CD4-positive, CD25-positive, alpha-beta regulatory T cell (primary cell): ENCODE data around the gene GJA3. TPM values are rescaled to one million over a fixed set of nuclear protein-coding genes. Genes with fewer than 3 reads are reported as not detected.
A peak's percentile ranks its signal among the peaks of the same experiment; 100 is the strongest.

ENCODE experiments used
- ATAC-seq, 2 donors: fragments of 150-1000 bp; cut with Tn5 transposase; one replicate each; pipeline ENCODE4 v1.10.0; 2021; ENCODE audit warnings: low read depth in 2 of 2, moderate number of reproducible peaks in 2 of 2, moderate library complexity in 1 of 2
- DNase-seq, 3 donors: peaks; one replicate each; pipeline versions ENCODE4 v3.0.0 to v3.0.0-alpha.2; 2012 to 2022; ENCODE audit warnings: mixed read lengths in 1 of 3
- H3K27ac ChIP-seq: one replicate; pipeline ENCODE4 v1.7.0; 2013; ENCODE audit warnings: mild to moderate bottlenecking, low read length; ENCODE audit not compliant: insufficient read depth, poor library complexity, severe bottlenecking
- H3K27me3 ChIP-seq: one replicate; pipeline ENCODE4 v1.7.0; 2013; ENCODE audit warnings: low read length; ENCODE audit not compliant: control insufficient read depth, insufficient read depth
- H3K36me3 ChIP-seq: one replicate; pipeline ENCODE4 v1.7.0; 2013; ENCODE audit warnings: mild to moderate bottlenecking, low read length, moderate library complexity; ENCODE audit not compliant: control insufficient read depth, insufficient read depth
- H3K4me1 ChIP-seq: 2 replicates; pipeline ENCODE4 v1.7.0; 2013; ENCODE audit warnings: mild to moderate bottlenecking, low read length; ENCODE audit not compliant: insufficient read depth, control insufficient read depth, poor library complexity, severe bottlenecking
- H3K4me3 ChIP-seq: one replicate; pipeline ENCODE4 v1.7.0; 2013; ENCODE audit warnings: low read depth, mild to moderate bottlenecking, low read length, moderate library complexity
- H3K9me3 ChIP-seq, 2 experiments: 1 replicate in 1 of 2; 2 replicates in 1 of 2; pipeline ENCODE4 v1.7.0; 2013; ENCODE audit warnings: low read length in 2 of 2, mild to moderate bottlenecking in 1 of 2, moderate library complexity in 1 of 2; ENCODE audit not compliant: control insufficient read depth in 2 of 2
- H3K27ac Mint-ChIP-seq, 3 donors: one replicate each; pipeline ENCODE4 v1.8.0; 2020 to 2022; ENCODE audit warnings: mild to moderate bottlenecking in 3 of 3, mixed read lengths in 3 of 3, moderate library complexity in 2 of 3
- H3K27me3 Mint-ChIP-seq: one replicate; pipeline ENCODE4 v1.8.0; 2022; ENCODE audit warnings: mild to moderate bottlenecking, mixed read lengths
- H3K36me3 Mint-ChIP-seq: one replicate; pipeline ENCODE4 v1.8.0; 2020; ENCODE audit warnings: mixed read lengths
- H3K4me1 Mint-ChIP-seq, 4 donors: one replicate each; pipeline ENCODE4 v1.8.0; 2020 to 2022; ENCODE audit warnings: mixed read lengths in 4 of 4, mild to moderate bottlenecking in 1 of 4
- H3K4me3 Mint-ChIP-seq, 4 donors: one replicate each; pipeline ENCODE4 v1.8.0; 2020 to 2022; ENCODE audit warnings: mild to moderate bottlenecking in 4 of 4, mixed read lengths in 4 of 4, moderate library complexity in 3 of 4
- H3K9me3 Mint-ChIP-seq, 7 donors: one replicate each; pipeline ENCODE4 v1.8.0; 2020 to 2022; ENCODE audit warnings: mixed read lengths in 7 of 7, mild to moderate bottlenecking in 3 of 7, moderate library complexity in 2 of 7
- polyA plus RNA-seq, 4 donors: library from polyadenylated mRNA; unstranded; fragments of 300-500 nt; fragmentation: Illumina TruSeq; gene quantifications; one replicate each; pipeline ENCODE4 v1.2.3, GENCODE V29; 2021
- total RNA-seq: library from RNA; stranded (reverse); gene quantifications from one replicate; pipeline ENCODE4 v1.2.3, GENCODE V29; 2022

Gene GJA3
- total and polyA plus RNA-seq, 5 donors from 2014 or later = 0.06 TPM; not detected in 4

DNA sequence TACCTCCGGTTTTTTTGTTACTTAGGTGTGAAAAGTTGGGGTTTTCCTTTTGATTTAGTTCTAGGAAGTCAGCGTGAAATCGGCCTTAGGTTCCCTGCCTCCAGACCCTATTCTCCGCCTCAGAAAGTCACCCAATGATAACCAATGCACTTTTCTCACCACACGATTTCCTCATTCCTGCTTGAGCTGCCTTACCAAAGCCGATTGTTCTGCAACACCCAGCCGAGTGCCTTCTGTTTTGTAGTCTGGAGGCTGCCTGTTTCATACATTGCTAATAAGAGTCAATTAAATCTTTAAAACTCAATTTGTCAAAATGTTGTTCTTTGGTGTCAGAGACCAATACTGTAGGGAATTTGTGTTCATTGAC is 39.7 kb downstream of the GJA3 start:
- H3K36me3 ChIP-seq = no peaks in the 10 kb centered on the region
- H3K4me1 ChIP-seq = peaks cover 13% of the 10 kb centered on the region
- no peak for ATAC-seq
- no peaks in the 10 kb centered on the region for H3K36me3 Mint-ChIP-seq
- H3K4me3 ChIP-seq = peak overlapping the region; percentile 31
- DNase-seq = peak in 1 of 3 donors; percentile 15
- peaks cover 26% of the 10 kb centered on the region for H3K27me3 Mint-ChIP-seq
- peak overlapping the region; percentile 87 to 96 (median 90) for H3K4me3 Mint-ChIP-seq
- H3K9me3 Mint-ChIP-seq = peaks cover 0 to 5% (median 0%) of the 10 kb centered on the region in 7 donors
- peaks cover 0 to 28% (median 16%) of the 10 kb centered on the region in 4 donors for H3K4me1 Mint-ChIP-seq
- H3K27me3 ChIP-seq = peaks cover 14% of the 10 kb centered on the region
- no peaks in the 10 kb centered on the region for H3K9me3 ChIP-seq
- H3K27ac ChIP-seq = peak overlapping the region; percentile 5
- H3K27ac Mint-ChIP-seq = peak overlapping the region in 2 of 3 donors; percentile 55 to 92

DNA sequence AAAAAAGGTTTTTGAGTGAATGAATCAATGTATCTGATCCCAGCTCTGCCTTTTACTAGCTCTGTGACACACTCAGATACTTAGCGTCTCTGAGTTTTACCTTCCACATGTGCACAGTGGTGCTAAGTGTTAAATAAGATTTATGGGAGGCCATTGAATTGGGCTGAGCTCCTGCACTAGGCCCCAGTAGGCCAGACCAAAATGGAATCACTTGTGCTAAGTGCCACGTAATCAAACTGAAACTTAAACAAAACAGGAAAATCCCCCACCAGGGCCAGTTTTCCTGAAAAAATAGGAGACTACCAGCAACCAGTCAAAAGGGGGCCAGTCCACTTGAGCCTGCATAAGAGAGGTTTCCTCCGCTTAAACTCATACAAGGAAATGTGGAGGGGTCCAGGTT is 40.9 kb downstream of the GJA3 start:
- H3K9me3 Mint-ChIP-seq = peaks cover 0 to 4% (median 0%) of the 10 kb centered on the region in 7 donors
- H3K27ac Mint-ChIP-seq = peak overlapping the region in 2 of 3 donors; percentile 88 to 92
- DNase-seq = no peak

DNA sequence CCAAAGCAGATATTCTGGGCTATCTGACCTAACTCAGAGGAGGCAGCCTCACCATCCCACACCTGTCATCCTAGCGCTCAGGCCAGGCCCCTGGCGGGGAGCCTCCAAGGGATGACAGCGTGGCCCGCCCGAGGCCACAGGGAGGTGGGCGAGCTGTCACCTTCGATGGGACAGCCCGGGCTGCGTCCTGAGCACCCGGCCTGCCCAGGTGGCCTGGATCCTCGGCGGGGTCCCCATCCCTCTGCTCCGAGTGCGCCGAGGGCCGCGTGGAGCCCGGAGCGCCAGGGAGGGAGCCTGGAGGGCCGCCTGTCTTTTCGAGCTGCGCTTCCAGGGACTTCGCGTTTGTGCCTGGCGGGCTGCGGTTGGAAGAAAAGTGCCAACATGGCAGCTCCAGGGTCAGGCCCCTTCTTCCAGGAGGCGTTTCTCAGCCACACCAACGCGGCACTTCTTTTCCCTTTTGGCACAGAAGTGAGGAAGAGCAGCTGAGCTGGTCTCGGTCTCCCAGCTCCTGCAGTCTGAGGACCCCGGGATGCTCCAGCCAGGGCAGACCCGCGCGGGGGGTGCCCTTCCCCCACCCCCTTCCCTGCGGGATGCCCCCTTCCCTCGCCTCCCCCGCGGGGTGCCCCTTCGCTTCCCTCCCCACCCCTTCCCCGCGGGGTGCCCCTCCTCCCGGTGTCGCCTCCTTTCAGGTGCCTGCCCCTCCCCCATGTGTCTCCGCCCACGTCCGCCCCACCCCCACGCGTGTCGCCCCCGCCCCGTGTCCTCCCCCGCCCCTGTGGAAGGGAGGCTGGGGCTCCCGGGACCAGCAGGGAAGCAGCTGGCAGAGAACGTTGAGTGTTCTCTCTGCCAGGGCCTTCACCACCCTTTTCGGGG is 42.3 kb downstream of the GJA3 start:
- DNase-seq = peak; percentile 8 to 47 (median 28)
- peak in 1 of 2 donors; percentile 23 for ATAC-seq
- Mint-ChIP-seq H3K27me3 (peaks cover 9% of the 10 kb centered on the region), H3K27ac (peak overlapping the region in 2 of 3 donors; percentile 88 to 92), H3K9me3 (peaks cover 0 to 4% (median 0%) of the 10 kb centered on the region in 7 donors), H3K36me3 (no peaks in the 10 kb centered on the region), H3K4me1 (peaks cover 0 to 22% (median 16%) of the 10 kb centered on the region in 4 donors), H3K4me3 (peak overlapping the region; percentile 87 to 96 (median 90))
- Histone ChIP-seq H3K4me1 (peaks cover 13% of the 10 kb centered on the region), H3K27me3 (no peaks in the 10 kb centered on the region), H3K4me3 (peak overlapping the region; percentile 51), H3K27ac (peak overlapping the region; percentile 71), H3K9me3 (no peaks in the 10 kb centered on the region), H3K36me3 (no peaks in the 10 kb centered on the region)

More for the DNA sequence above, 40.9 kb downstream of the GJA3 start:
- H3K36me3 Mint-ChIP-seq = no peaks in the 10 kb centered on the region
- Histone ChIP-seq H3K4me1 (peaks cover 13% of the 10 kb centered on the region), H3K4me3 (peak overlapping the region; percentile 58), H3K36me3 (no peaks in the 10 kb centered on the region), H3K27ac (peak overlapping the region; percentile 71), H3K9me3 (no peaks in the 10 kb centered on the region), H3K27me3 (peaks cover 3% of the 10 kb centered on the region)
- peaks cover 0 to 22% (median 16%) of the 10 kb centered on the region in 4 donors for H3K4me1 Mint-ChIP-seq
- peak overlapping the region; percentile 87 to 96 (median 90) for H3K4me3 Mint-ChIP-seq
- no peak for ATAC-seq
- H3K27me3 Mint-ChIP-seq = peaks cover 17% of the 10 kb centered on the region

DNA sequence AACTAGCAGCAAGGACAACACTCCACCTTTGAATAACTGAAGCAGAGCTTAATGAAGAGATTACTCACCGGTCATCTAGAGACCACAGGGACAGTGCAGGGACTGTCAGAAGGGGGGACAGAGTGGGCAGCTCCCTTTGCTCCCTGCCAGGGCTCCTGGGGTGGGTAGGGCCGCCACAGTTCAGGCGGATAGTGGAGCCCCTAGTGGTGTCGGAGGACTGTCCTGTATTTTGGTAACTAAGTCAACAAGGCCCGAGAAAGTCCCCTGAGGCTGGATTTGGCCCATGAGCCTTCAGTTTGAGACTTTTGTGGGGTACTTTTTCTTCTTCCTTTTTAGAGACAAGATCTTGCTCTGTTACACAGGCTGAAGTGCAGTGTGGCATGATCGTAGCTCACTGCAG is 44.6 kb downstream of the GJA3 start:
- Mint-ChIP-seq H3K9me3 (peaks cover 0 to 5% (median 0%) of the 10 kb centered on the region in 7 donors), H3K4me3 (peak overlapping the region in 3 of 4 donors; percentile 39 to 73 (median 43)), H3K27ac (no peak overlapping the region), H3K4me1 (peaks cover 0 to 20% (median 14%) of the 10 kb centered on the region in 4 donors), H3K27me3 (peaks cover 6% of the 10 kb centered on the region), H3K36me3 (no peaks in the 10 kb centered on the region)
- Histone ChIP-seq H3K4me1 (peaks cover 13% of the 10 kb centered on the region), H3K4me3 (no peak overlapping the region), H3K27me3 (no peaks in the 10 kb centered on the region), H3K9me3 (no peaks in the 10 kb centered on the region), H3K27ac (no peak overlapping the region), H3K36me3 (no peaks in the 10 kb centered on the region)
- ATAC-seq = no peak
- DNase-seq = no peak

DNA sequence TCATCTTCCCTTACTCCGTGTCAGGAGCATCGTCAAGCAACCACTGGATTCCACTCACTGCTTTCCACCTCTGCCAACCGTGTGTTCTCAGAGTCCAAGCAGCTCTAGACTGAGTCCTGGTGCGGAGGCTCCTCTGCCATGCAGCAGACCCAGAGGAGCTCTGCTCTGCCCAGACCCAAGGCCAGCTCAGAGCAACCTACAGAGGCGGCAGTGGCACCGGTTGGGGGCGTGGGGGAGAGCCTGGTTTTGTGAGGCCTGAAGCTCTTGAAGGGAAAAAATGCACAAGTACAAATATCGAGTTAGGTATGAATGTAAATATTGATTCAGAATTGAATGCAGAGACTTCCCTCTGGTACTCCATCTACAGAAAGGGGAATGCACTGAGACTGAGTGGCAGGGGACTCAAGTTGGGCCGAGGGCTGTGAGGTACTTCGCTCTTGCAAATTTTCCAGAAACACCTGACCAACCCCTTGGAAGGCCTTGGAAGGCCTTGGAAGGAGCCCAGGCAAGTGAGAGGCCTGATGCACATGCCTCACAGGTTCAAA is 46.7 kb downstream of the GJA3 start:
- H3K9me3 ChIP-seq = no peaks in the 10 kb centered on the region
- H3K4me3 Mint-ChIP-seq = no peak overlapping the region
- DNase-seq = no peak
- ATAC-seq = no peak
- H3K27ac ChIP-seq = no peak overlapping the region
- peaks cover 0 to 3% (median 2%) of the 10 kb centered on the region in 4 donors for H3K4me1 Mint-ChIP-seq
- H3K36me3 ChIP-seq = no peaks in the 10 kb centered on the region
- H3K27ac Mint-ChIP-seq = peak overlapping the region in 1 of 3 donors; percentile 43
- peaks cover 7% of the 10 kb centered on the region for H3K27me3 Mint-ChIP-seq
- peaks cover 0 to 2% (median 0%) of the 10 kb centered on the region in 7 donors for H3K9me3 Mint-ChIP-seq
- no peak overlapping the region for H3K4me3 ChIP-seq
- H3K27me3 ChIP-seq = no peaks in the 10 kb centered on the region
- H3K36me3 Mint-ChIP-seq = no peaks in the 10 kb centered on the region
- peaks cover 6% of the 10 kb centered on the region for H3K4me1 ChIP-seq

DNA sequence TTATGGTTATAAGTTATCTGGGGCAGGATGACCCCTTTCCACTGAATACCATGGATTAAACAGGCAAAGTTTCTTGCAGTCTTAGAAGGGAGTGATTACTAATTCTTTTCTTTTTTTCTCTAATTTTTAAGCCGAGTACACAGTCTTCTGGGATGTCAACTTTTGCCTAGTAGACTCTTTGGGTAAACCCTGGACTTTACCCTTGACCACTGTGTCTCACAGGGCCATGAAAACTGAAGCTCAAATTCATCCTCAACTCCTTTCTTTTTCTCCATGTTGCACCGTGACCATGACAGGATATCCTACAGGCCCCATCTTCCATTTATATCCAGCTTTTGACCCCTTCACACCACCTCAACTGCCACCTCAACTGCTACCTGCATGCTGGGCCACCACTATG is 51.8 kb downstream of the GJA3 start:
- Histone ChIP-seq H3K36me3 (no peaks in the 10 kb centered on the region), H3K4me1 (no peaks in the 10 kb centered on the region), H3K4me3 (no peak overlapping the region), H3K27me3 (peaks cover 6% of the 10 kb centered on the region), H3K9me3 (no peaks in the 10 kb centered on the region), H3K27ac (no peak overlapping the region)
- Mint-ChIP-seq H3K4me3 (no peak overlapping the region), H3K4me1 (no peaks in the 10 kb centered on the region), H3K9me3 (peaks cover 0 to 2% (median 0%) of the 10 kb centered on the region in 7 donors), H3K27me3 (peaks cover 12% of the 10 kb centered on the region), H3K27ac (no peak overlapping the region), H3K36me3 (no peaks in the 10 kb centered on the region)
- ATAC-seq (no peak), DNase-seq (no peak)

DNA sequence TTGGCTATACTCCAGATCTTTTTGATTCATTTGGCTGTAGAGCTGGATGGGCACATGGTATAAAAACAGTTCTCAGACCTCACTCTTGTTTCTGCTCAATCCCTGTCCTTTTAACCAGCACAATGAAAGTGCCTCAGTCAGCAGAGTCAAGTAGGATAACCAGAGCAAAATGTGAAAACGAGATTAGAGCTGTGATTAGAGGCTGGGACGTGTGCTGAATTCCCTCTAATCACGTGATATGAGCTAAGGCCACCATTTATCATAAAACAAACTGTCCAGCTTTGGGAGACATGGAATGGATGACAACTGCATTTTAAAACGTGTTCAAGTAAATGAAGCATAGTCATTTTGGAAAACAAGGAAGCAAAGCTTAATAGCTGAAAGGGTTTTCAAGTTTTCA is 54.1 kb downstream of the GJA3 start:
- H3K27ac ChIP-seq = no peak overlapping the region
- no peaks in the 10 kb centered on the region for H3K4me1 ChIP-seq
- H3K27me3 Mint-ChIP-seq = peaks cover 26% of the 10 kb centered on the region
- no peaks in the 10 kb centered on the region for H3K9me3 Mint-ChIP-seq
- H3K9me3 ChIP-seq = no peaks in the 10 kb centered on the region
- peaks cover 0 to 5% (median 0%) of the 10 kb centered on the region in 4 donors for H3K4me1 Mint-ChIP-seq
- ATAC-seq (no peak), DNase-seq (no peak)
- no peak overlapping the region for H3K27ac Mint-ChIP-seq
- H3K27me3 ChIP-seq = peaks cover 17% of the 10 kb centered on the region
- H3K4me3 ChIP-seq = no peak overlapping the region
- H3K36me3 ChIP-seq = no peaks in the 10 kb centered on the region
- H3K36me3 Mint-ChIP-seq = no peaks in the 10 kb centered on the region
- no peak overlapping the region for H3K4me3 Mint-ChIP-seq
